Superior temporal gyrus (tissue), 1 donor: ENCODE measurements around the gene CCDC178.
"Not testable (repeated sequence)": the region's sequence is repeated elsewhere in the genome, so short reads cannot be mapped to it uniquely, and the experiment has no call there.

Experiments used
- DNase-seq: peaks from one replicate; pipeline ENCODE4 v3.0.0-alpha.2; 2016; ENCODE audit errors: extremely low spot score

The CCDC178 gene

DNA sequence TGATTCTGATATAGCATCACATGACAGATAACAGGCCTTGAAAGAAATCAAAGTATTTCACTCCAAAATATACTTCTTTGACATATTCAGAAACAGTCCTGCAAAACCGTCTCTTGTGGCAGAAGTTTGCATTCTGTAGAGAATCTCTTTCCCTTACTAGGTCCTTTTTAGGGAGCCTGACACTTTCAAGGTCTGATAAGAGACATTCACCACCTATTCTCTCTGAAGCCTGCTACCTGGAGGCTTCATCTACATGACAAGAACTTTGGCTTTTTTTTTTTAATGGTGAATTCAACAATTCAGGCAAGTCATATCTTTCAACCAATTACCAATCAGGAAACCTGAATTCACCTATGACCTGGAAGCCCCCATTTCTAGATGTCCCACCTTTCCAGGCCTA is 83.8 kb downstream of the CCDC178 start:
- DNase-seq, result no peak

DNA sequence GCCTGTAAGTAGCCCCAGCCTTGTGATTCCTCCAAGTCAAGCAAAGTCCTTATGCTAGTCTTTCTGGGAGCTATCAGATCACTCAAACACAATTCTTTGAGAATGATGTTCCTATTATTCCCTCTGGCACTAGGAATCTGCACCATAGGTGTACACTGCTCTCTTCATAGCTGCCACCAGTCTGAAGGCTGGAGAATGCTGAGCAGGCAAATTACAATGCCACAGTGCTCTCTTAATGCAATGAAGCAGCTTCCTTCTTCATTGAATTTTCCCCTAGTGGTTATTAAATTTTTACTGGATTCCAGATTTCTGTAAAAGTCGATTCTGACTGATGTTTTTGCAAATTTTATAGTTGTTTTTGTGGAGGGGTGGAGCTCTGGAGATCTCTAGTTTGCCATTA is 84.8 kb downstream of the CCDC178 start:
- no peak for DNase-seq

DNA sequence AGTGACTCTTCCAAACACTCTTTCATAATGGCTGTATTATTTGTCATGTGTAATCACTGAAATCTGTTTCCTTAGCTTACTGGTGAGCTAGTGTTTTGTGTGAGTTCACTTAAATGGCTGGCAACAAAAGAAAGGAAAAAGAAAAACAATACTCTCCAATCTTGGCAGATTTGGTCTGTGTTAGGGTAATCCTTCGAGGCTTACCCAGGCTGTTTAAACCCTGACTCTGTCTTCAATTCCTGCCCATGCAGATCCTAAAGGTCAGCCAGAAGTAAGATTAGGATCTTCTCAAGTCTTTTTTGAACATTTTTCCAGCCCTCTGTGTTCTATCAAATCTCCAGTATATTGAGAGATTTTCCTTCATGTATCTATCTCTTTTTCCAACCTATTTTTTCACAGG is 85.3 kb downstream of the CCDC178 start:
- no peak for DNase-seq

DNA sequence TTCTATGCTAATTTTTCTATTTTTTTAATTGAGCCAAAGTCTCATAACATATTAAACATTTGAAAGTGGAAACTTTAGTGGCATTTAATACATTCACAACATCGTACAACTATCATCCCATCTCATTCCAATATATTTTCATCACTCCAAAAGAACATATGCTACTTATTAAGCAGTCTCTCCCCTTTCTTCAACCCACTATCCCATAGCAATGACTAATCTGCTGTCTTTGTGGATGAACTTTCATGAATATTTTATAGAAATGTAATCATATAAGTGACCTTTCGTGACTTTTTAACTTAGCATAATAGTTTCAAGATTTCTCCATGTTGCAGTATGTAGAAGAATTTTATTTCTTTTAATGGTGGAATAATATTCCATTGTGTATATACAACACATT is 90.3 kb downstream of the CCDC178 start:
- DNase-seq, result no peak

DNA sequence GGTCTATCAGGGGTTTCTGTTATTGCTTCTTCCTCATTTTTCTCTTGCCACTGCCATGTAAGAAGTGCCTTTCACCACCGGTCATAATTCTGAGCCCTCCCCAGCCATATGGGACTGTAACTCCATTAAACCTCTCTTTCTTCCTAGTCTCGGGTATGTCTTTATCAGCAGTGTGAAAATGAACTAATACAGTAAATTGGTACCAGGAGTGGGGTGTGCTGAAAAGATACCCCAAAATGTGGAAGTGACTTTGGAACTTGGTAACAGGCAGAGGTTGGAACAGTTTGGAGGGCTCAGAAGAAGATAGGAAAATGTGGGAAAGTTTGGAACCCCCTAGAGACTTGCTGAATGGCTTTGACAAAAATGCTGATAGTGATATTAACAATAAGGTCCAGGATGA is 100.8 kb downstream of the CCDC178 start:
- not testable (repeated sequence) for DNase-seq

DNA sequence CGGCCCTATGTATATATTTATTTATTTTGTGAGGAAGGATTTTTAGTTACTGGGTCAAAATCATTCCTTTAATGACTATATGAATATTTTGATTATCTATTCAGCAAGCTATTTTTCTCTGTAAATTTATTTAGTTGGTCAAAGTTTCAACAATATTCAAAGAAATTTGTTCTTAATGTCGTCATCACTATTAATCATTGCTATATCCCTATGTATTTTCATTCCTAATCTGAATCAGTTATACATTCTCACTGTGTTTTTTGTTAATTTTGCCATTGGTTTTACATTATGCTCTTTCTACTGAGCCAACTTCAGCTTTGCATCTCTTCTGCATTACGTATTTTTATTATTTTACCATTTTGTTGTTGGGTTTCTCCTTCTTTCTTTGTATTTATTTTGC is 105.7 kb downstream of the CCDC178 start:
- DNase-seq, result no peak

DNA sequence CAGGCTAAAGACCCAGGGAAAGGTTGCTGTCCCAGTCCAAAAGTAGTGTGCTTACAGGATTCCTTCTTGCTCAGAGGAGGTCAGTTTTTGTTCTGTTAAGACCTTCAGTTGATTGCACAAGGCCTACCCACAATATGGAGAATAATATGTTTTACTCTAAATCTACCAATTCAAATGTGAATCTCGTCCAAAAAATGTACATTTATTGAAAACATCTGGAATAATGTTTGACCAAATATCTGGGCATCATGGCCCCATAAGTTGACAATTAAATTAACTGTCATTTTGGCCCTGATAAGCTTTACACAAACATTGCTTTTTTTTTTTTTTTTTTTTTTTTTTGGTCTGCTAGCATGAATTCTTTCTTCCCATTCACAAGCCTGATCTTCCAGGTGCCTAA is 109.8 kb downstream of the CCDC178 start:
- DNase-seq, result no peak

DNA sequence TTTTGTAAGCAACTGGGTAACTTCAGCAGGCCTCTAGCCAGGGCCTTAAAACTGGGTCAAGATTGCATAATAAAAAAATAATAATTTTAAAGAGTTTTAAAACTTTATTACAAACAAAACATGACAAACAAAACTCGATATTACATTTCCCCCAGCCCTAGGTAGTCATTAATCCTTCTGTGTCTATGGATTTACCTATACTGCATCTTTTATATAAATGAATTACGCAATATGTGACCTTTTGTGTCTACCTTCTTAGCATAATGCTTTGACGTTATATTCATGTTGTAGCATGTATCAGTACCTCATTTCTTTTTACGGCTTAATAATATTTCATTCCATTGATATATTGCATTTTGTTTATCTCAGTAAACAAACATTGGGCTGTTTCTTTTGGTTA is 113.5 kb downstream of the CCDC178 start:
- DNase-seq, result no peak

DNA sequence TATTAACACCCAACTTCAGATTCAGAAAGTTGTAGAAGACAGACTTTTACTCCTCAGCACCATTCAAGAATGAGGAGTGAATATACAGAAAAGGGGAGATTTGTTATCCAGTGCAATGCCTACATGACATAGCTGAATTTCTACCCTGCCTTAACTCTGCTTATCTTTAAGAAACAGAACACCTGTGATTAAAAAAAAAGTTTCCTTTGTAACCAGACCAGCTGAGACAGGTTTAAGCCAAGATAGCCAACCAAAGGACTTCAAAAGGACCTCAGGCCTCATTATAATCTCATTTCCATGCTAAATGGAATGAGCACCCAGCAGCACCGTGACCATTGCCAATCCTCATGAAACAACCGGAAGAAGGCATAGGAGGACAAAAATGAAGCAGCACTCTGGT is 122.9 kb downstream of the CCDC178 start:
- DNase-seq, result no peak

DNA sequence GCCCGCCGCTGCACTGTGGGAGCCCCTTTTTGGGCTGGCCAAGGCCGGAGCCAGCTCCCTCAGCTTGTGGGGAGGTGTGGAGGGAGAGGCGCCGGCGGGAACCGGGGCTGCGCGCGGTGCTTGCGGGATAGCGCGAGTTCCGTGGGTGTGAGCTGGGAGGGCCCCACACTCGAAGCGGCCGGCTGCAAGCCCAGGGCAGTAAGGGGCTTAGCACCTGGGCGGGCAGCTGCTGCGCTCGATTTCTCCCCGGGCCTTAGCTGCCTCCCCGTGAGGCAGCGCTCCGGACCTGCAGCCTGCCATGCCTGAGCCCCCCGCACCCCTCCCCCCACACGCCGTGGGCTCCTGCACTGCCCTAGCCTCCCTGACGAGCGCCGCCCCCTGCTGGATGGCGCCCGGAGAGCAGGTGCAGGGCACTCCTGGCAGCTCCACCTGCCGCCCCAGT is 124.4 kb downstream of the CCDC178 start:
- no peak for DNase-seq

DNA sequence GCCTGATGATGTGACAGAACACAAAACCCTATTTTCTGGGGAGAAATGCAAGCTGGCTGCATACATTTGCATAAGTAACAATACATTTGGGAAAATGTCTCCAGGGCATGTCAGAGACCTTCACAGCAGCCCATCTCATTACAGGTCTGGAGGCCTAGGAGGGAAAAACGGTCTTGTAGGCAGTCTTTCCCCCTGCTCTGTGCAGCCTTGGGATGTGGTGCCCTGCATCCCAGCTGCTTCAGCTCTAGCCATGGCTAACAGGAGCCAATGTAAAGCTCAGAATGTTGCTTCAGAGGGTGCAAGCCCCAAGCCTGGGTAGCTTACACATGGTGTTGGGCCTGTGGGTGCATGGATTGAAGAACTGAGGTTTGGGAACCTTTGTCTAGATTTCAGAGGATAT is 133.0 kb downstream of the CCDC178 start:
- no peak for DNase-seq

DNA sequence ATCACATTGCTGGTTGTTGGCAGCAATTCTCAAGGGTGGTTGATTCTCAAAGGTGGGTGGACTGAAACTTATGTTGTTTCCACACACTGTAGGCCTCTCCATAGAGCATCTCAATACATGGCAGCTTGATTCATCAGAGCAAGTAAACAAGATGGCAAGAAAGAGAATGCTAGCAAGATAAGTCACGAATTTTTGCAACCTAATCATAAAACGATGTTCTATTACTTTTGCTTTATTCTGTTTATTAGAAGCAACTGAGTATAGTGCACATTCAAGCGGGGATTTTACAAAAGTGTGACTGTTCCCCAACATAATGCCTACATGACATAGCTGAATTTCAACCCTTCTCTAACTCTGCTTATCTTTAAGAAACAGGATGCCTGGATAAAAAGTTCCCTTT is 136.2 kb downstream of the CCDC178 start:
- no peak for DNase-seq

DNA sequence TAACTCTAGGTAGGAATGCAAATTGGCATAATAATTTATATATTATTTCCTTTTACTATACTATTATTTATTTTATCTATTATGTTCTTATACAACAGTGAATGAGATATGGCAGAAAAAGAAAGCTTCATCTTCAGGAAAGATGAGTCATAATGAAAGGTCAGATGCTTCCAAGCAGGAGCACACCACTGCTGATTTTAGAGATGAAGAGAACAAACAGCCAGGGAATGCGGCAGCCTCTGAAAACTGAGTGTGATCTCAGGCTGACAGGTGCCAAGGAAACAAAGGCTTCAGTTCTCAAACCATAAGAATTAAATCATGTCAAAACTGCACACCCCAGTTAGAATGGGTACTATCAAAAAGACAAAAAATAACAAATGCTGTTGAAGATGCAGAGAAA is 149.0 kb downstream of the CCDC178 start:
- no peak for DNase-seq

DNA sequence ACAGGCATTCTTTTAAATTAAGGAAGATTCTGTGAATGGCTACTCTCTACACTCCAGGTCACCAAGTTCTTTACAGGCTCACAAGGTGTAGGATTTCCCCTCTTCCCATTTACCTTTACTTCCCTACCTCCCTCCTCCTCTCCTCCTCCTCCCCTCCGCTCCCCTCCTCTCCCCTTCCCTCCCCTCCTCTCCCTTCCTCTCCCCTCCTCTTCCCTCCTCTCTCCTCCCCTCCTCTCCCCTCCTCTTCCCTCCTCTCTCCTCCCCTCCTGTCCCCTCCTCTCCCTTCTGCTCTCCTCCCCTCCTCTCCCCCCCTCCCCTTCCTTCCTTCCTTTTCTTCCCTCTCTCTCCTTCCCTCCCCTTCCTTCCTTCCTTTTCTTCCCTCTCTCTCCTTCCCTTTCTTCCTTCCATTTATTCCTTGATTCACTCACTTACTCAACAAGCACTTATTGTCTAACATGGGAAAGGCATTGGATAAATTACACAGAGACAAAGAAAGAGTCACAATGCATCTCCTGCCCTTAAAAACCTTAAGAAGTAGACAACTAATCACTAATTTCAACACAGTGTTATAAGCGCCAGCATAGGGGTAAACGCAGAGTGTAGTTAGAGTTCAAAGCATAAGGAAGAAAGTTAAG is 152.3 kb downstream of the CCDC178 start:
- no peak for DNase-seq

DNA sequence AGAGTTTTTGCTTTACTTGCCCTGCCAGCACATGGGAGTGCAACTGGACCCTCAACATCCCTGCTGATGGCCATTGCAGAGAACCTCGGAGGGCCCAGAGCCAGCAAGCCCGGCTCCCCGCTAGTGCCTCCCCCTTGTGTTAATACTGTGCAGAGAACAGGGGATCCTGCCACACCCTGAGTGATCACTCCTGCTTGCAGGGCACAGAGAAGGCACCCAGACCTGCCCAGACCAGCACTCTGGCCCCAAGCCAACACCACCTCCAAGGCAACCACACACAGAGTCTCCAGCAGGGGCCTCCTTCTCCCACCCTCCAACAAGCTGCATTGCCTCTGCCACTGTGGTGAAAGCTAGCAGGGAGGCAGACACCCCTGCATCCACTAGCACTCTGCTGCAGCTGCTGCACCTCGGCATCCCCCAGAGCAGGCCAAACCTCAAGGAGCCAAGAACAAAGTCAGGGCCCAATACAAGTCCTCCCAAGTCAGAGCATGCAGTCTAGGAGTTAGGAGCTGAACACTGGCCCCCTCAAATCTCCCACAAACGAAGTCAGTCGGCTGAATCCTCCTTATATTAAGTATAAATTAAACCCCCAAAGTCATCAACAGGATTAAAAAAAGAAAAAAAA is 157.7 kb downstream of the CCDC178 start:
- no peak for DNase-seq

DNA sequence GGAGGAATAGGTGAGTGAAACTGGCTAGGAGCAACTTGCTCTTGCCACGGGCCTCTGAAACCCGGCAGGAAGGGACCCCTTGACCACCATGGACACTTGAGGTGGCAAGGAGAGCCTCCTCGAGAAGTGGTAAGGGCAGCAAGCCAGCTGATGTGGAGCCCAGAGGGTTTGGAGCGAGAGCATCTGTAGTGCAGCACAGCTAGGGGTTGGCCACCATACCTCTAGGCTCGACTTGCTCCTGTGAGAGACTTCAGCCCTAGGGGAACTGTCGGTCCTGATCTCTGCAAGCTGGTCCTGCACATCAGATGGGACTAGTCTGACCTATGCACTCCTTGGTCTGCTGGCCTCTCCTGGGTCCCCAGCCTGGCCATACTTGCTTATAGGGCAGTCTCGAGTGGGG is 158.4 kb downstream of the CCDC178 start:
- DNase-seq, result no peak

DNA sequence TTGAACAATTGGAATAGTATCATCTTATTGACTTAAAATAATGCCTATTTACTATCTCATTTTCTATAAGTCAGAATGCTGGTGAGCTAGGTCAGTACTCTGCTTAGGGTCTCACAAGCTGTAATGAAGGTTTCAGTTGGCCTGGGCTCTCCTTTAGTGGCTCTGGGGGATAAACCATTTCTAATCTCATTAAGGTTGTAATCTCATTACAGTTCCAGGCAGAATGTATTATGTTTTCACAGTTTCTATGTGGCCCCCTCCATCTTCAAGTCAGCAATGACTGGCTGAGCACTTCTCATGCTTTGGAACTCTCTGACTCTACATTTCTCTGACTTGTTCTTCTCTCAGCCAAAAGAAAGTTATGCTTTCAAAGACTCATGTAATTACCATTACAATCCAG is 163.1 kb downstream of the CCDC178 start:
- DNase-seq, result no peak

DNA sequence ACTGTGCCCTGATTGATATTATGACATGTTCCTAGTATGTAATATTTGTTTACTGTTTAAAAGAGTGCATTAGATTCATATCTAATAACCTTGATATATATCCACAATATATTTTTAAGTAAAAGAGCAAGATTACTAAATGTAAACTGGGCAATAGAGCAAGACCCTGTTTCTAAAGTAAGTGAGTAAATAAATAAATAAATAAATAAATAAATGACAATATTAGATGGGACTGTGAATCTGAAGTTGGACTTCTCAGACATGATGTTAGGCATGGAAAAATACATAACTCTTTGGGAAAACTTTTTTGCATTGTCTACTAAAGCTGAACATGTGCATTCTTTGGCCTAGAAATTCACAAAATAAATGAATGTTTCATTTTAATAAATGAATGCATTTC is 164.7 kb downstream of the CCDC178 start:
- no peak for DNase-seq

DNA sequence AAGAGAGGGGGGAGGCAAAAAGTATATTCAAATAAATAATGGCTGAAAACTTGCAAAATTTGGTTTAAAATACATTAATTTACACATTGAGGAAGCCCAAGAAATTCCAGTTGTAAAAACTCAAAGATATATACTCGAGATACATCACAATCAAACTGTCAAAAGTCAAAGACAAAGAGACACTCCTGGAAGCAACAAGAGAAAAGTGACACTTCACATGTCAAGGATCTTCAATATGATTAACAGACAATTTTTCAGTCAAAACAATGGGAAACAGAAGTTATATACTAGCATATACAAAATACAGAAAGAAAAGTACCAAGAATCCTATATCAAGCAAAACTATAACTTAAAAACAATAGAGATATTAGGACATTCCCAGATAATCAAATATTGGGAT is 170.2 kb downstream of the CCDC178 start:
- DNase-seq, result no peak

DNA sequence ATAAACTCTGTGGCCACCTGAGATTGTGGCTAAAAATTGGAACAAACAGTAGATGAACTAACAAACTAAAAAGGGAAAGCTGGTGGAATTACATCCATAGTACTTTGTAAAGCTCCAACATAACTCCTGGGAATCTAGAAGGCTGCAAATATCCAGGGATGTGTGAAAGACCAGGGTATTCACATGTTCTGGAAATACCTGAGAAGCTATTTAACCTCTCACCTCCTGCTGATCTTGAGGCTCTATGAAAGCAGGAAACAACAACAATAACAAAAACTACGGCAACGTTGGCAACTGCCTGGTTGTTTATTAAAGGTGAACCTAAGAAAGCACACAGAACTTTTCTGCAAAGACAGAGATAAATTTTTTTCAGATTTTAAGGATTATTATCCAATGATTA is 171.3 kb downstream of the CCDC178 start:
- DNase-seq, result no peak

DNA sequence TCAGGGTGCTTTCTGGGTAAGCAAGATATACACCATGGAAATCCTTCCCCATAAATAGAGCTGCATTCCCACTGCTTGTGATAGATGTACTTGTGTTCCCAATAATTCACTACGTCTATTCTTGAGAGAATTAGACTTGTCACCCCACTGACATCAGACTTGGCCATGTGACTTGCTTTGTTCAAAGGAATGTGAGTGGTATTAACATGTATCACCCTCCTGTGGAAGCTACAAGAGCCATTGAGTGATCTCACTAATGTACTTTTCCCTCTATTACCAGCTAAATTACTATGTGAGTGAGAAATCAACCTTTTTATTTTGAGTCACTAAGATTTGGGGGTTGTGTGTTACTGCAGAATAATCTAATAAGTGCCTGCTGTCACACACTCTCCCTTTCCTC is 176.0 kb downstream of the CCDC178 start:
- no peak for DNase-seq

DNA sequence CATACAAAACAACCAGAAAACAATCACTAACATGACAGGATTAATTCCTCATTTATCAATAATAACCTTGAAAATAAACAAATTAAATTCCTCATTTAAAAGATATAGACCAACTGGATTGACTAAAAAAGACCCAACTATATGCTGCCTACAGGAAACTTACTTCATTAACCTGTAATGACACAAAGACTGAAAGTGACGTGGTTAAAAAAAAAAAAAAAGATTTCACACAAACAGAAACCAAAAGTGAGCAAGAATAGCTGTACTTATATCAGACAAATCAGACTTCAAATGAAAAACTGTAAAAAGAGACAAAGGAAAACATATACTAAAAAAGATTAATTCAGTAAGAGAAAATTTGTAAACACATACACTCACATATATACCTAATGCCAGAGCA is 201.2 kb downstream of the CCDC178 start:
- DNase-seq, result no peak

DNA sequence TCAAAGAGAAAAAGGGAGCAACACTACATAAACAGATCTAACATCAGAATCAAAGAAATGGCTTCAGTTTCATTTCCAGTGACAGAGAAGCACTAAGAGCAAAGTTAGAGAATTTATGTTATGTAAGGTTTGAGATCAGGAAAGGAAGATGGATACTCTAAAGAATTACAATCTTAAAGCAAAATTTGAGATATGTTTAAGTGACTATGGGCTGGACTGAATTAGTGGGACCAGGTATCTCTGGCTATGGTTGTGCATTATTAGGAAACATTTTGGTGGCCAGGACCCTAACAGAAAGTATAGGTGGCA is 208.2 kb downstream of the CCDC178 start:
- no peak for DNase-seq
